ENCODE measurements around the gene OR6C70.
"Not testable (repeated sequence)": the region's sequence is repeated elsewhere in the genome, so short reads cannot be mapped to it uniquely, and the experiment has no call there.

The OR6C70 gene

DNA sequence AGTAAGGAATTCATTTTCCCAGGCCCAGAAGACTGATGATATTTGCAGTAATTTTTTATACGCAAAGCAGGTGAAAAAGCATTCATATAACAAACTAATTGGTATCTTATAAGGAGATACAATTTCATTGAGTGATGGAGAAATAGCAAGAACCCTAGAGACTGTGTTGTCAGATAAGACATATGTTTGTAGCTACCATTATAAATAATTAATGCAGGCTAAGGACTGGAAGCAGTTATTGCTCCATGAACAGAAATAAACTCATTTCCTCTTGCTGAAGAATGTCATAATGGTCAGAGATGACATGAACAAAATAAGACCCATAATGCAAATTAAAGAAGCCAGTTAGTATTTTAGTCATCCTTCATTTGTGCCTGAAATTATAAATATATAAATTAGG is 24.6 kb downstream of the OR6C70 start:
- DNase-seq (no peak), ATAC-seq (no peak)
- no peaks in the 10 kb centered on the region for H3K4me1 Mint-ChIP-seq
- peaks cover 6% of the 10 kb centered on the region for H3K27me3 Mint-ChIP-seq
- H3K27ac Mint-ChIP-seq = no peak overlapping the region
- peaks cover 2% of the 10 kb centered on the region for H3K9me3 Mint-ChIP-seq
- H3K36me3 Mint-ChIP-seq (ENCODE audit: low read depth) = no peaks in the 10 kb centered on the region
- no peak overlapping the region for H3K4me3 Mint-ChIP-seq

DNA sequence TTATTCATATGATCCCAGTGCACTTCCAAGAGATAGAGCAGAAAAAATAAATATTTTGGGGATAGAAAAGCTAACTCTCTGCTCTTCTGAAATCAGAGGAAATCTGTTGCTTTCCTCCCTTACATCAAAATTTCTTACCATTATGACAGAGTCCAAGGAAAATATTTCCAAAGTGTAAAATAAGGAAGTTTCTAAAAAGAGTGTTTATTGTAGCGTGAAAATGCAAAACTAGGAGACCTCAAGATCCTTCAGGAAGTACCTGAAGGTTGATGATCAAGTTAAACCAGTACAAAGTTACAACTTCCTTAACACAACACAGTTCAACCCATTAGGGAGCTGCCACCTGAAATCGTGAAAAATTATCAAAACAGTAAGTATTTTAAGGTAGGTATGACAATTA is 26.2 kb downstream of the OR6C70 start, which contains the start of gene OR6C2:
TSS of gene OR6C2 (plus strand) at position 301 of the 400 bp plus-strand sequence. CDS start 8,138 bp downstream, outside the sequence.
- no peak within 1 kb of the TSS for H3K4me3 Mint-ChIP-seq
- no peaks in the 10 kb centered on the region for H3K36me3 Mint-ChIP-seq (ENCODE audit: low read depth)
- DNase-seq (no peak), ATAC-seq (no peak)
- H3K4me1 Mint-ChIP-seq = no peaks in the 10 kb centered on the region
- H3K27ac Mint-ChIP-seq = no peak within 1 kb of the TSS
- peaks cover 9% of the 10 kb centered on the region for H3K27me3 Mint-ChIP-seq
- H3K9me3 Mint-ChIP-seq = peaks cover 9% of the 10 kb centered on the region

DNA sequence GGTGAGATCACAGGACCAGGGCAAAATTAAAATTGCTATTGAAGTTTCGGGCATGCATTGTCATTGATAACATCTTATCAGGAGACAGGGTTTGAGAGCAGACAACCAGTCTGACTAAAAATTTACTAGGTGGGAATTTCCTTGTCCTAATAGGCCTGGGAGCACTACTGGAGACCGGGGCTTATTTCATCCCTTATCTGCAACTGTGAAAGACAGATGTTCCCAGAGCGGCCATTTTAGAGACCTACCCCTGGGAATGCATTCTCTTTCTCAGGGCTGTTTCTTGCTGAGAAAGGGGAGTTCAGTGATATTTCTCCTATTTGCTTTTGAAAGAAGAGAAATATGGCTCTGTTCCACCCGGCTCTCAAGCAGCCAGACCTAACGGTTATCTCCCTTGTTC is 28.7 kb downstream of the OR6C70 start:
- not testable (repeated sequence) for DNase-seq; H3K36me3 Mint-ChIP-seq (ENCODE audit: low read depth); H3K27ac Mint-ChIP-seq; ATAC-seq; H3K4me1 Mint-ChIP-seq; H3K9me3 Mint-ChIP-seq; H3K4me3 Mint-ChIP-seq; H3K27me3 Mint-ChIP-seq

DNA sequence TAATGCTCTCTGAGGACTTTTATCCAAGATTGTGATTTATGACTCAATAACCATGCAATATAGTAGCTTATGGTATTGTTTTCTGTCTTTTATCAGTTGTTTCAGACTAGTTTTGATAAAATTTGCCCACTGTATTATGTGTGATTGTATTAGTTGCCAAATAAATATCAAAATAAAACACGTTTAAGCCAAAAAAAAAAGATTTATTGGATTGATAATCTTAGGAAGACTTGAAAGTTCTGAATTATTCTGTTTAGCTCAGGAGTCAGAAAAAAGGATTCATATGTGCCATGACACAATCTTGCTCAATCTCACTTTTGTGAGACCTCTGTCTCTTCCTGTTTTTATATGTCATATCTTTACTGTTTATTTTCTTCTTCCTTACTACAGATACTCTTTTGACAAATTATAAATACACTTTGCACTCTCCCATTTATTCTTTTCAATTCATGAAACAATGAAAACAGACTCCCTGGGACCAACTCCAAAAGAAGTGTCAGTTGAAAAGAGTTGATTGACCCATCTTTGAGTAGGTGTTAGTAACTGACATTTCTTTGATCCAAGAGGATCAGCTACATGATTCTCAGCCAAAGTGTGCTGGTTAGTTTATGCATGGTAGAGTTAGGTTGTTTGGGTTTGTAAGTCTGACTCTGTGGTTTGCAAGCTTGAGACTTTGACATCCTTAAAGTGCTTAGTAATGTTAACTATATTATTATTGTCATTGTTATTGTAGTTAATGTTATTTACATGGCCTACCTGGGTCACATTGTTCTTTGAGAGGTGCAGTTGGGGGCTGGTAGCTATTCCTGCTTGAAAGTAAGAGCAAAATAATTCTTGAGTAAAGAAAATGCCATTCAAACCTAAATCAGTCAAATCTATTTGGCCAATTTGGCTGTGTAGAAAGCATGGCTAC is 41.4 kb downstream of the OR6C70 start:
- no peak overlapping the region for H3K27ac Mint-ChIP-seq
- H3K27me3 Mint-ChIP-seq = peaks cover 16% of the 10 kb centered on the region
- no peak overlapping the region for H3K4me3 Mint-ChIP-seq
- ATAC-seq (no peak), DNase-seq (no peak)
- H3K36me3 Mint-ChIP-seq (ENCODE audit: low read depth) = no peaks in the 10 kb centered on the region
- H3K9me3 Mint-ChIP-seq = peaks cover 6% of the 10 kb centered on the region
- H3K4me1 Mint-ChIP-seq = no peaks in the 10 kb centered on the region

DNA sequence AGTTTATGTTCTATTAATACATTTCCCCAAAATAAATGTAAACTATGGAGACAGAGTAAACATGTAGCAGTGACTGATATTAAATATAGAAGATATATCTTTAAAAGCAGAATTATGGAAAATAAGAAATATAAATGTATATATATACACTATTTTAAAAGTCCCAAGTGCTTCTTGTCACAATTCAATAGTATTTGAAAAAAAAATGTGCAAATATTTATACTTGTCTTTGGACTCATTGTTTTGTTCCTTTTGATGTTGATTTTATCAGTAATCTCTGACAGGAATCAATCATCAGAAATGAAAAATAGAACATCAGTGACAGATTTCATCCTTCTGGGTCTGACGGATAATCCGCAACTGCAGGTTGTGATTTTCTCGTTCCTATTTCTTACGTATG is 44.0 kb downstream of the OR6C70 start, which contains the start of gene OR6C76:
TSS of gene OR6C76 (plus strand) at position 301 of the 400 bp plus-strand sequence. CDS start at position 301, 0 bp downstream.
- Mint-ChIP-seq H3K9me3 (no peaks in the 10 kb centered on the region), H3K27ac (no peak within 1 kb of the TSS), H3K4me3 (no peak within 1 kb of the TSS), H3K36me3 (ENCODE audit: low read depth) (no peaks in the 10 kb centered on the region), H3K27me3 (peaks cover 14% of the 10 kb centered on the region), H3K4me1 (no peaks in the 10 kb centered on the region)
- DNase-seq (no peak), ATAC-seq (no peak)

DNA sequence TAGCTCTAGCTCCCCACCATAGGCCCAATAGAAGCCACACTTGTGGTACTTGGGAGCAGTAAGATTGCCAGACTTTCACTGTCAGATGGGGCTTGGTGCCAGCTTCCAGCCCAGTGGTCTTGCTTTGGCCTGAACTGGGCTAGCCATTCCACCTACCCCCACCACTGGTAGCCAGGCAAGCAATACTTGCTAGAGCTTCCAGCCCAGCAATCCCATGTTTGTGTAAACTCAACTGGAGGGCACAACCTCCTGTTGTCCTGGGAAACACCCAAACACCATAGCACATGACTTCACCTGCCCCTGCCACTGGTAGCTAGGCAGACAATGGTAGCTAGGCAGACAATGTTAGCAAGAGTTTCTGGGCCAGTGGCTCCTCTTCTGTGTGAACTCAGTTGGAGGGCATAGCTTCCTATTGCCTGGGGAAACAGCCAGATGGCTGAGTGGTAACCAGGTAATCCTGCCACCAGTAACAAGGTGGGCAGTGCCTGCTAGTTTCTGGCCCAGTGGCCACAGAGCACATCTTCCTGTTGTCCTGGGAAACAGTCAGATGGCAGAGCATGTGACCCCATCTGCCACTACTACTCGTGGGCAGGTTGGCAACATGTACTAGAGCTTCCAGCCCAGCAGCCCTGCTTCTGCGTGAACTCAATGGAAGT is 49.5 kb downstream of the OR6C70 start:
- H3K36me3 Mint-ChIP-seq (ENCODE audit: low read depth) = no peaks in the 10 kb centered on the region
- H3K27me3 Mint-ChIP-seq = peaks cover 44% of the 10 kb centered on the region
- H3K4me3 Mint-ChIP-seq = no peak overlapping the region
- DNase-seq = no peak
- ATAC-seq = no peak
- H3K4me1 Mint-ChIP-seq = no peaks in the 10 kb centered on the region
- H3K27ac Mint-ChIP-seq = no peak overlapping the region
- H3K9me3 Mint-ChIP-seq = no peaks in the 10 kb centered on the region

Data from activated naive CD8-positive, alpha-beta T cell treated with anti-CD3 and anti-CD28 coated beads, Interleukin-2, amount 50 U/mL, for 24 hours (primary cell).